Mononuclear cell (primary cell): ENCODE measurements around the gene B4GALNT4. TPM values are rescaled to one million over a fixed set of nuclear protein-coding genes. Genes with fewer than 3 reads are reported as not detected.

ENCODE experiments used
- total RNA-seq: library from RNA; depleted of rRNA; stranded (reverse); fragments of >200 nt; gene quantifications from one replicate; pipeline ENCODE4 v1.2.3, GENCODE V29; 2012

B4GALNT4 gene
- total RNA-seq, 1 donor = 0.21 TPM

Other genes with a start within 250 kb of the B4GALNT4 start
- not detected for gene SCGB1C1, start 176.4 kb upstream of the B4GALNT4 start, total RNA-seq
- 20.6 TPM for gene BET1L, start 162.1 kb upstream of the B4GALNT4 start, total RNA-seq
- 53.4 TPM for gene RIC8A, start 161.8 kb upstream of the B4GALNT4 start, total RNA-seq
- 6.2 TPM for gene SIRT3, start 133.2 kb upstream of the B4GALNT4 start, total RNA-seq
- gene PSMD13, start 132.5 kb upstream of the B4GALNT4 start, total RNA-seq = 62.5 TPM
- 9.7 TPM for gene NLRP6, start 91.1 kb upstream of the B4GALNT4 start, total RNA-seq
- gene PGGHG, start 80.4 kb upstream of the B4GALNT4 start, total RNA-seq = 85.2 TPM
- gene IFITM5, start 70.0 kb upstream of the B4GALNT4 start, total RNA-seq = not detected
- 52.9 TPM for gene IFITM2, start 61.7 kb upstream of the B4GALNT4 start, total RNA-seq
- gene IFITM1, start 55.5 kb upstream of the B4GALNT4 start, total RNA-seq = 276 TPM
- 14.1 TPM for gene IFITM3, start 48.6 kb upstream of the B4GALNT4 start, total RNA-seq
- not detected for gene PKP3, start 24.7 kb downstream of the B4GALNT4 start, total RNA-seq
- gene SIGIRR, start 45.5 kb downstream of the B4GALNT4 start, total RNA-seq = 50.9 TPM
- gene ANO9, start 72.5 kb downstream of the B4GALNT4 start, total RNA-seq = 19.9 TPM
- gene PTDSS2, start 80.8 kb downstream of the B4GALNT4 start, total RNA-seq = 8.8 TPM
- 92.2 TPM for gene RNH1, start 137.7 kb downstream of the B4GALNT4 start, total RNA-seq
- 7.1 TPM for gene HRAS, start 166.1 kb downstream of the B4GALNT4 start, total RNA-seq
- gene LRRC56, start 168.0 kb downstream of the B4GALNT4 start, total RNA-seq = 0.94 TPM
- gene LMNTD2, start 191.2 kb downstream of the B4GALNT4 start, total RNA-seq = 2.1 TPM
- gene RASSF7, start 191.5 kb downstream of the B4GALNT4 start, total RNA-seq = 16.6 TPM
- gene PHRF1, start 207.0 kb downstream of the B4GALNT4 start, total RNA-seq = 25.1 TPM
- 50.9 TPM for gene IRF7, start 246.5 kb downstream of the B4GALNT4 start, total RNA-seq